T1000 (cell line): Measurements from ENCODE around the gene CSNK2A2.

ENCODE experiments used
- DNase-seq: peaks from one replicate; lab custom pipeline; 2025; ENCODE audit warnings: mixed read lengths; lab: John Stamatoyannopoulos, UW

The CSNK2A2 gene

DNA sequence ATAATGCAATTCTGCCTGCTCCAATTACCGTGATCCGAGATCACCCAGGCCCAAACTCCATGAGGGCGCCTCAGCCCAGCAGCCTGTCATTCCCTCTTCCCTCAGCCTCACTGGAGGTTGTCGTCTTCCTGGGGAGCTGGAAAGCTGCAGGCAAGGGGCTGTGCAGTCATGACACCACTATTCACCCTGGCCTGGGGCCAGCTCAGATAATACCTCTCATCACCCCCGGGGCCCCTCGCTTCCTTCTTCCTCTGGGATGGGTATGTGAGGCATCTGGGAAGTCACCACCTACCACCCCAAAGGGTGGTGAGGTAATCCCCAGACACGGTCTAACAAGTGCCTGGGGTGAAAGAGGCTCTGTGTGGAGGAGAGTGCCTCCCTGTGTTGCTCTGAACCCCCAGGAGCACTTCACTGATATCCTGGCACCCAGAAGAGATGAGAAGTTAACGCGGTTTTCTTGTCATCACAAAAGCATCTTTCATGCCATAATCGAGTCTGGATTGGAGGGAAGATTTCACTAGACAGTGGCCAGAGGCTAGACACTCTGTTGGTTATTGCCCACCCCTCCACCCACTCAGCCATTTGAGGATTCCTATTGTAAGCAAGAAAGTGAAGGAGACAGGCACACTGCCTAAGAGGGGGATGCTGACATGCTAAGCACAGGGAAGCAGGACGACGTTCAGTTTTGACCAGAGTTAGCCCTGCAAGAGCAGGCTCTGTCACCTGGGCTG is 87.2 kb downstream of the CSNK2A2 start:
- peak; percentile 76 for DNase-seq

DNA sequence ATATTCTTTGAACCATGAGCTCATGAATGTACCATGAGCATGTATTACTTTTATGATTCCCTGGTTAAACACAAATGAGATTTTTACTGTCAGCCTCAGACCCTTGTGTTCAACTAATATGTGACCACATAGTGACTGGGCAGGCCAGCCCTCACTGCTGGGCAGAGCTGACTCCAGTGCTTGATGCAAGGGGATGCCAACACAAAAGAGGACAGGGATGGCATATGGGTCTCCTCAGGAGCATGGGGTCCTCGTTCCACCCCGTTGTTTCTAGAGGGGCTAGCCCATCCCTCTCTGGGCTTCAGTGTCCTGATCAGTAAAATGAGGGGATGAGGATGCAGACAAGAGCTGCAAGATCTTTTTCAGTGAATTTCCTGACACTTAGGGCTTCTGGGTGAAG is 88.0 kb downstream of the CSNK2A2 start:
- DNase-seq: no peak

DNA sequence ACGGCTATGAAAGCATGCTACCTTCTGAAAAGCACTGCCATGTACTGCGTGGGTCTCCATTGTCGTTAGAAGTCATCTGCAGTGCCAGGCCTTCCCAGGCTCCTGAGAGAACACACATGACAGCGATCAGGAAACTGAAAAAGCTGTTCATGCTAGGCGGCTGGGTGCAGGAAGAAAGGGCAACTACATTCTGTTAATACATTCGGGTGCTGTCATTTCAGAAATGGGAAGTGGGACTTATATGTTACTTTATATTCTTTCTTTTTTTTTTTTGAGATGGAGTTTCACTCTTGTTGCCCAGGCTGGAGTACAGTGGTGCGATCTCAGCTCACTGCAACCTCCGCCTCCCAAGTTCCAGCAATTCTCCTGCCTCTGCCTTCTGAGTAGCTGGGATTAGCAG is 88.6 kb downstream of the CSNK2A2 start:
- no peak for DNase-seq
